Fibroblast of mammary gland (primary cell): ENCODE data around the gene HBQ1.
A peak's percentile ranks its signal among the peaks of the same experiment; 100 is the strongest.
"Not testable (repeated sequence)": the region's sequence is repeated elsewhere in the genome, so short reads cannot be mapped to it uniquely, and the experiment has no call there.

Experiments used
- DNase-seq: peaks from one replicate; pipeline ENCODE4 v3.0.0-alpha.2; 2010; ENCODE audit warnings: low read depth
- H3K4me3 ChIP-seq: 2 replicates; pipeline ENCODE4 v1.5.1; 2011; ENCODE audit warnings: low read depth, mild to moderate bottlenecking, low read length, moderate library complexity; ENCODE audit not compliant: control insufficient read depth
- CTCF ChIP-seq: conservative IDR thresholded peaks from 2 replicates; pipeline ENCODE4 v1.5.1; 2011; ENCODE audit warnings: low read depth, low read length, inconsistent platforms; ENCODE audit not compliant: control insufficient read depth, insufficient read depth

HBQ1 gene

GRCh38 chr16:152141-153128 is 27.8 kb upstream of the HBQ1 start, which contains the start of gene HBZ:
HBZ (plus strand) TSS chr16:152644; CDS start chr16:152910, 266 bp downstream.
- TF ChIP-seq CTCF, result no peak
- no peak within 1 kb of the TSS for H3K4me3 ChIP-seq
- DNase-seq, result no peak

- DNase-seq, result not testable (repeated sequence)
Observed at GRCh38 chr16:153129-153521, 27.1 kb upstream of the HBQ1 start.

GRCh38 chr16:153550-154216 is 26.6 kb upstream of the HBQ1 start:
- DNase-seq, H3K4me3 ChIP-seq: not testable (repeated sequence)

More at GRCh38 chr16:153129-153521, 27.1 kb upstream of the HBQ1 start:
- H3K4me3 ChIP-seq, result not testable (repeated sequence)

- TF ChIP-seq CTCF, result no peak
- H3K4me3 ChIP-seq, result peak overlapping the region; percentile 48
- peak; percentile 24 for DNase-seq
Observed at GRCh38 chr16:154217-155030, 25.8 kb upstream of the HBQ1 start.

GRCh38 chr16:155031-155398 is 25.2 kb upstream of the HBQ1 start:
- DNase-seq, result no peak
- peak overlapping the region; percentile 48 for H3K4me3 ChIP-seq
- no peak for TF ChIP-seq CTCF

GRCh38 chr16:159136-159849 is 21.0 kb upstream of the HBQ1 start:
- no peak for TF ChIP-seq CTCF
- H3K4me3 ChIP-seq, result no peak overlapping the region
- no peak for DNase-seq

- not testable (repeated sequence) for H3K4me3 ChIP-seq
Observed at GRCh38 chr16:160242-160641, 20.0 kb upstream of the HBQ1 start.

More at GRCh38 chr16:160242-160641, 20.0 kb upstream of the HBQ1 start:
- not testable (repeated sequence) for DNase-seq
